ENCODE data around the gene KLB.
"Not testable (repeated sequence)": the region's sequence is repeated elsewhere in the genome, so short reads cannot be mapped to it uniquely, and the experiment has no call there.

GRCh38 chr4:39401640-39402039 lies 5.1 kb upstream of the KLB start:
- TF ChIP-seq CTCF (optimal IDR thresholded peaks at IDR 0.05 in 1 of 3, IDR thresholded peaks at IDR 0.05 in 1 of 3, conservative IDR thresholded peaks at IDR 0.05 in 1 of 3; ENCODE audit: extremely low read depth in 1 of 3, insufficient read depth in 2 of 3, low read length in 3 of 3); EZH2 (IDR thresholded peaks at IDR 0.05; ENCODE audit: low read length): not testable (repeated sequence)
